HuH-7.5 (cell line): ENCODE results near the gene CANX.
A peak's percentile ranks its signal among the peaks of the same experiment; 100 is the strongest.
"Not testable (repeated sequence)": the region's sequence is repeated elsewhere in the genome, so short reads cannot be mapped to it uniquely, and the experiment has no call there.

ENCODE experiments used
- DNase-seq: peaks from one replicate; pipeline ENCODE4 v3.0.0; 2011; ENCODE audit warnings: low spot score

CANX gene

GRCh38 chr5:179699616-179700237 is 960 bp downstream of the CANX start:
- DNase-seq = peak; percentile 44

- DNase-seq = peak; percentile 61
These were observed 1.7 kb downstream of the CANX start for GRCh38 chr5:179700401-179700918.

GRCh38 chr5:179716286-179716685 is 17.5 kb downstream of the CANX start:
- no peak for DNase-seq

- DNase-seq = no peak
These were observed 21.5 kb downstream of the CANX start for GRCh38 chr5:179720222-179720621.

- DNase-seq = no peak
These were observed 25.4 kb downstream of the CANX start for GRCh38 chr5:179724163-179724562.

- DNase-seq = no peak
These were observed 28.3 kb downstream of the CANX start for GRCh38 chr5:179727106-179727505.

- no peak for DNase-seq
These were observed 30.5 kb downstream of the CANX start for GRCh38 chr5:179729303-179729702.

GRCh38 chr5:179729727-179730126 is 31.0 kb downstream of the CANX start:
- DNase-seq = no peak

GRCh38 chr5:179730356-179730755 is 31.6 kb downstream of the CANX start:
- no peak for DNase-seq

- DNase-seq = no peak
These were observed 32.1 kb downstream of the CANX start for GRCh38 chr5:179730852-179731251.

GRCh38 chr5:179731791-179732411 is 33.1 kb downstream of the CANX start:
- no peak for DNase-seq

GRCh38 chr5:179732412-179732917 is 33.7 kb downstream of the CANX start, which contains the start of gene MAML1:
MAML1 (plus strand) TSS chr5:179732822; CDS start chr5:179733113, 291 bp downstream.
- DNase-seq = peak; percentile 94

- peak; percentile 34 for DNase-seq
These were observed 34.4 kb downstream of the CANX start for GRCh38 chr5:179732918-179733771.

GRCh38 chr5:179733772-179734126 is 35.0 kb downstream of the CANX start:
- no peak for DNase-seq

GRCh38 chr5:179734536-179735164 is 35.9 kb downstream of the CANX start:
- no peak for DNase-seq

GRCh38 chr5:179738742-179739141 is 40.0 kb downstream of the CANX start:
- DNase-seq = no peak

- DNase-seq = not testable (repeated sequence)
These were observed 45.3 kb downstream of the CANX start for GRCh38 chr5:179744106-179744505.

- DNase-seq = no peak
These were observed 48.1 kb downstream of the CANX start for GRCh38 chr5:179746872-179747271.

GRCh38 chr5:179747811-179748210 is 49.0 kb downstream of the CANX start:
- DNase-seq = no peak

- DNase-seq = no peak
These were observed 51.2 kb downstream of the CANX start for GRCh38 chr5:179749857-179750508.

- no peak for DNase-seq
These were observed 55.2 kb downstream of the CANX start for GRCh38 chr5:179753971-179754370.

- DNase-seq = peak; percentile 63
These were observed 56.3 kb downstream of the CANX start for GRCh38 chr5:179755022-179755421.
